ENCODE results near the gene BPHL. TPM values are rescaled to one million over a fixed set of nuclear protein-coding genes. Genes with fewer than 3 reads are reported as not detected.
"Not testable (repeated sequence)": the region's sequence is repeated elsewhere in the genome, so short reads cannot be mapped to it uniquely, and the experiment has no call there.

Gene BPHL
- total RNA-seq, 1 donor from 2014 or later = 35.4 TPM

GRCh38 chr6:3133515-3133914 is 15.0 kb downstream of the BPHL start:
- TF ChIP-seq CTCF (IDR thresholded peaks at IDR 0.05; ENCODE audit: unreplicated experiment) = no peak
- no peak overlapping the region for H3K4me3 Mint-ChIP-seq (ENCODE audit: unreplicated experiment)
- no peaks in the 10 kb centered on the region for H3K27me3 Mint-ChIP-seq (ENCODE audit: unreplicated experiment)
- no peak for DNase-seq (ENCODE audit: low spot score)
- H3K4me1 Mint-ChIP-seq (ENCODE audit: unreplicated experiment) = peaks cover 6% of the 10 kb centered on the region
- no peak overlapping the region for H3K27ac Mint-ChIP-seq (ENCODE audit: unreplicated experiment)
- peaks cover 66% of the 10 kb centered on the region for H3K36me3 Mint-ChIP-seq (ENCODE audit: low read depth, unreplicated experiment)
- H3K9me3 Mint-ChIP-seq (ENCODE audit: unreplicated experiment) = no peaks in the 10 kb centered on the region

GRCh38 chr6:3135668-3136291 is 17.3 kb downstream of the BPHL start:
- H3K27ac Mint-ChIP-seq (ENCODE audit: unreplicated experiment) = peak overlapping the region; percentile 19
- TF ChIP-seq CTCF (IDR thresholded peaks at IDR 0.05; ENCODE audit: unreplicated experiment) = no peak
- H3K27me3 Mint-ChIP-seq (ENCODE audit: unreplicated experiment) = no peaks in the 10 kb centered on the region
- H3K4me3 Mint-ChIP-seq (ENCODE audit: unreplicated experiment) = peak overlapping the region; percentile 53
- peaks cover 12% of the 10 kb centered on the region for H3K4me1 Mint-ChIP-seq (ENCODE audit: unreplicated experiment)
- H3K9me3 Mint-ChIP-seq (ENCODE audit: unreplicated experiment) = no peaks in the 10 kb centered on the region
- peaks cover 64% of the 10 kb centered on the region for H3K36me3 Mint-ChIP-seq (ENCODE audit: low read depth, unreplicated experiment)
- DNase-seq (ENCODE audit: low spot score) = no peak

GRCh38 chr6:3136292-3137011 is 17.9 kb downstream of the BPHL start:
- peak overlapping the region; percentile 53 for H3K4me3 Mint-ChIP-seq (ENCODE audit: unreplicated experiment)
- H3K4me1 Mint-ChIP-seq (ENCODE audit: unreplicated experiment) = peaks cover 12% of the 10 kb centered on the region
- H3K27ac Mint-ChIP-seq (ENCODE audit: unreplicated experiment) = peak overlapping the region; percentile 19
- H3K36me3 Mint-ChIP-seq (ENCODE audit: low read depth, unreplicated experiment) = peaks cover 61% of the 10 kb centered on the region
- TF ChIP-seq CTCF (IDR thresholded peaks at IDR 0.05; ENCODE audit: unreplicated experiment) = no peak
- no peaks in the 10 kb centered on the region for H3K27me3 Mint-ChIP-seq (ENCODE audit: unreplicated experiment)
- DNase-seq (ENCODE audit: low spot score) = no peak
- no peaks in the 10 kb centered on the region for H3K9me3 Mint-ChIP-seq (ENCODE audit: unreplicated experiment)

GRCh38 chr6:3137057-3137777 is 18.7 kb downstream of the BPHL start:
- no peaks in the 10 kb centered on the region for H3K27me3 Mint-ChIP-seq (ENCODE audit: unreplicated experiment)
- peak overlapping the region; percentile 47 for H3K4me3 Mint-ChIP-seq (ENCODE audit: unreplicated experiment)
- peaks cover 53% of the 10 kb centered on the region for H3K36me3 Mint-ChIP-seq (ENCODE audit: low read depth, unreplicated experiment)
- DNase-seq (ENCODE audit: low spot score) = no peak
- H3K4me1 Mint-ChIP-seq (ENCODE audit: unreplicated experiment) = peaks cover 12% of the 10 kb centered on the region
- no peak for TF ChIP-seq CTCF (IDR thresholded peaks at IDR 0.05; ENCODE audit: unreplicated experiment)
- no peak overlapping the region for H3K27ac Mint-ChIP-seq (ENCODE audit: unreplicated experiment)
- no peaks in the 10 kb centered on the region for H3K9me3 Mint-ChIP-seq (ENCODE audit: unreplicated experiment)

GRCh38 chr6:3137873-3138272 is 19.4 kb downstream of the BPHL start:
- H3K36me3 Mint-ChIP-seq (ENCODE audit: low read depth, unreplicated experiment) = peaks cover 51% of the 10 kb centered on the region
- H3K4me1 Mint-ChIP-seq (ENCODE audit: unreplicated experiment) = peaks cover 12% of the 10 kb centered on the region
- peak overlapping the region; percentile 47 for H3K4me3 Mint-ChIP-seq (ENCODE audit: unreplicated experiment)
- not testable (repeated sequence) for DNase-seq (ENCODE audit: low spot score); H3K27ac Mint-ChIP-seq (ENCODE audit: unreplicated experiment); H3K27me3 Mint-ChIP-seq (ENCODE audit: unreplicated experiment); H3K9me3 Mint-ChIP-seq (ENCODE audit: unreplicated experiment)
